GM12891 (cell line): ENCODE data around the gene INHA.

Source experiments
- PAX5 ChIP-seq: IDR thresholded peaks from 2 replicates; pipeline ENCODE4 v1.6.1; 2011; ENCODE audit warnings: low read length, moderate library complexity, mild to moderate bottlenecking; ENCODE audit not compliant: insufficient read depth, severe bottlenecking
- POLR2A ChIP-seq: IDR thresholded peaks from 2 replicates; pipeline ENCODE4 v1.6.1; 2011; ENCODE audit warnings: low read depth, low read length, control low read depth
- POLR2AphosphoS5 ChIP-seq: IDR thresholded peaks from 2 replicates; pipeline ENCODE4 v1.6.1; 2011; ENCODE audit warnings: low read depth, low read length, control low read depth
- SPI1 ChIP-seq: IDR thresholded peaks from 2 replicates; pipeline ENCODE4 v1.6.1; 2011; ENCODE audit warnings: low read depth, low read length, control low read depth
- TAF1 ChIP-seq: IDR thresholded peaks from 2 replicates; pipeline ENCODE4 v1.6.1; 2011; ENCODE audit warnings: low read depth, low read length, control low read depth

- TF ChIP-seq POLR2A: no peak
- no peak for TF ChIP-seq PAX5
- TF ChIP-seq POLR2AphosphoS5: no peak
- no peak for TF ChIP-seq TAF1
- TF ChIP-seq SPI1: no peak
Observed at GRCh38 chr2:219624565-219624964, 52.5 kb downstream of the INHA start.
